GM18508 (cell line): Measurements from ENCODE around the gene REP15.
"Not testable (repeated sequence)": the region's sequence is repeated elsewhere in the genome, so short reads cannot be mapped to it uniquely, and the experiment has no call there.

Experiments used
- ATAC-seq: cut with Tn5 transposase; IDR thresholded peaks from one replicate; pipeline ENCODE4 v1.9.1; 2021; ENCODE audit warnings: moderate number of reproducible peaks; ENCODE audit not compliant: insufficient read depth, unreplicated experiment

REP15 gene

GRCh38 chr12:27696293-27696652, at the start of gene REP15:
Gene REP15, plus strand, starts transcription at chr12:27696447. Its CDS starts 116 bp downstream, at chr12:27696563.
- ATAC-seq = no peak

GRCh38 chr12:27650011-27650410, 46.2 kb upstream of the REP15 start:
- ATAC-seq = no peak

- no peak for ATAC-seq
Measured at GRCh38 chr12:27651201-27651600, 45.0 kb upstream of the REP15 start.

- no peak for ATAC-seq
Measured at GRCh38 chr12:27652174-27652763, 44.0 kb upstream of the REP15 start.

- ATAC-seq = no peak
Measured at GRCh38 chr12:27653661-27654060, 42.6 kb upstream of the REP15 start.

GRCh38 chr12:27655476-27655875, 40.8 kb upstream of the REP15 start:
- not testable (repeated sequence) for ATAC-seq

GRCh38 chr12:27657296-27657695, 39.0 kb upstream of the REP15 start:
- ATAC-seq = no peak

- no peak for ATAC-seq
Measured at GRCh38 chr12:27665704-27666103, 30.5 kb upstream of the REP15 start.

GRCh38 chr12:27666510-27666909, 29.7 kb upstream of the REP15 start:
- no peak for ATAC-seq

- ATAC-seq = no peak
Measured at GRCh38 chr12:27667540-27667939, 28.7 kb upstream of the REP15 start.

GRCh38 chr12:27672051-27672450, 24.2 kb upstream of the REP15 start:
- ATAC-seq = no peak

- ATAC-seq = no peak
Measured at GRCh38 chr12:27672643-27673042, 23.6 kb upstream of the REP15 start.

- ATAC-seq = no peak
Measured at GRCh38 chr12:27673101-27673718, 23.0 kb upstream of the REP15 start.

GRCh38 chr12:27674989-27675388, 21.3 kb upstream of the REP15 start:
- ATAC-seq = no peak

- no peak for ATAC-seq
Measured at GRCh38 chr12:27680619-27681018, 15.6 kb upstream of the REP15 start.

GRCh38 chr12:27682534-27682933, 13.7 kb upstream of the REP15 start:
- ATAC-seq = no peak

- ATAC-seq = no peak
Measured at GRCh38 chr12:27685274-27685673, 11.0 kb upstream of the REP15 start.

GRCh38 chr12:27686147-27686546, 10.1 kb upstream of the REP15 start:
- ATAC-seq = no peak

GRCh38 chr12:27688671-27689070, 7.6 kb upstream of the REP15 start:
- ATAC-seq = no peak

GRCh38 chr12:27689558-27690180, 6.6 kb upstream of the REP15 start:
- ATAC-seq = no peak

- no peak for ATAC-seq
Measured at GRCh38 chr12:27693403-27693802, 2.8 kb upstream of the REP15 start.
